GM18505 (cell line): ENCODE data around the gene CPNE8.
A peak's percentile ranks its signal among the peaks of the same experiment; 100 is the strongest.

Experiments used
- ATAC-seq: cut with Tn5 transposase; IDR thresholded peaks from one replicate; pipeline ENCODE4 v1.9.1; 2021; ENCODE audit not compliant: unreplicated experiment
- POLR2A ChIP-seq: IDR thresholded peaks from 4 replicates; pipeline ENCODE4 v1.6.1; 2011; ENCODE audit warnings: borderline replicate concordance; ENCODE audit not compliant: insufficient read depth, insufficient read length; ENCODE audit errors: extremely low read depth

The CPNE8 gene

DNA sequence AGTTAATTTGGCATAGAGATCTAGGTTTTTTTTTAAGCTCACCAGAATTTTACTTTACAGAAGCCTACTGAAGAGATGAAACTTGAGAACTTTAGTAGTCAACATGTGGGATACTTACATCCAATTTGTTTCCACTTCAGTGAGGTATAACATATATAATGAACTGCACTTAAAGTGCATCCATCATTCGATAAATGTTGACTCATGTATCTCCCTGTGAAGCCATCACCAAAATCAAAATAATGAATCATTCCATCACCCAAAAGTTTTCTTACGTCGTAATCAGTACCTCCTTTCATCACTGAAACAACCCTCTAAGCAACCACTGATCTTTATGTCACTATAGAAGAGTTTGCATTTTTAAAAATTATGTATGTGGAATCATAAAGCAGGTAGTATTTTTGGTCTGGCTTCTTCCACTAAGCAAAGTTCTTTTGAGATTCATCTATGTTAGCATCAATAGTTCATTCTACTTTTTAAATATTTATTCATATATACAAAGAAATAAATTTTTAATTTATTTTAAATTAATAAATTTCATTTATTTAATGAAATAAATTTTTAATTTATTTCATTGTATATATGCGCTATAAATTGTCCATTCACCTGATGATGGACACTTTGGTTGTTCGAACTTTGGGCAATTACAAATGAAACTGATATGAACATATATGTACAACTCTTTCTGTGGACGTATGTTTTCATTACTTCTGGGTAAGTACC is 2.0 kb upstream of the CPNE8 start:
- ATAC-seq, result no peak
- no peak for TF ChIP-seq POLR2A

DNA sequence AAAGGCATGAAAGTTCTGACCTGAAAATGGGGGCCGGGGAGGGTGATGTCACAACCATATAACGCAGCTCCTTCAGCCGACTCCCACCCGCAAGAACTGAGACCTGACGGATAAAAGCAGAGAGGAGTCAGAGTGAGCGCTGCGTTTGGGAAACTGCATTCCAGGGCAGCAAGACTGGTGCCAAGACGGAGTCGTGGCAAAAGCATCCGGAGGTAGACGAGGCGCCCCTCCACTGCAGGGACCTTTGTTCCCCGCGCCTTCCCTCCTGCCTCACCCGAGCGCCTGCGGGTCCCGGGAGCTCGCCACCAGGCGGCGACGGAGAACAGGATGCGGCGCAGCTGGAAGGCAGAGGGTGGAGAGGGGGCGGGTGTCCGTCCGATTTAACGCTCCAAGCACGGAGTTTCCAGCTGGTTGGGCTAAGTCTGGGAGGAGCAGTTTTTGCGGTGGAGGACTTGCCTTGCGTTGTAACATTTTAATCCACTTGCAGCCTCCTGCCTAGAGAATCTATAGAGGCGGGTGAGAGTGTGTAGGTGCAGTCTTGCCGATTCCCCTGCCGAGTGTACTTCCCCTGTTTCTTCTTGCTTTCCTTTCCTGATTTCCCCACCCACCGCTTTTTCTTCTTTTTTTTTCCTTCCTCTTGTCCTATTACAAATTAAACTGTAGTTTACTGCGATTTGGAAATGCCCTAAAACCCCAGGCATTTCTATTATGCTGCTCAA is 1.2 kb upstream of the CPNE8 start:
- peak; percentile 69 for ATAC-seq
- peak; percentile 51 for TF ChIP-seq POLR2A

DNA sequence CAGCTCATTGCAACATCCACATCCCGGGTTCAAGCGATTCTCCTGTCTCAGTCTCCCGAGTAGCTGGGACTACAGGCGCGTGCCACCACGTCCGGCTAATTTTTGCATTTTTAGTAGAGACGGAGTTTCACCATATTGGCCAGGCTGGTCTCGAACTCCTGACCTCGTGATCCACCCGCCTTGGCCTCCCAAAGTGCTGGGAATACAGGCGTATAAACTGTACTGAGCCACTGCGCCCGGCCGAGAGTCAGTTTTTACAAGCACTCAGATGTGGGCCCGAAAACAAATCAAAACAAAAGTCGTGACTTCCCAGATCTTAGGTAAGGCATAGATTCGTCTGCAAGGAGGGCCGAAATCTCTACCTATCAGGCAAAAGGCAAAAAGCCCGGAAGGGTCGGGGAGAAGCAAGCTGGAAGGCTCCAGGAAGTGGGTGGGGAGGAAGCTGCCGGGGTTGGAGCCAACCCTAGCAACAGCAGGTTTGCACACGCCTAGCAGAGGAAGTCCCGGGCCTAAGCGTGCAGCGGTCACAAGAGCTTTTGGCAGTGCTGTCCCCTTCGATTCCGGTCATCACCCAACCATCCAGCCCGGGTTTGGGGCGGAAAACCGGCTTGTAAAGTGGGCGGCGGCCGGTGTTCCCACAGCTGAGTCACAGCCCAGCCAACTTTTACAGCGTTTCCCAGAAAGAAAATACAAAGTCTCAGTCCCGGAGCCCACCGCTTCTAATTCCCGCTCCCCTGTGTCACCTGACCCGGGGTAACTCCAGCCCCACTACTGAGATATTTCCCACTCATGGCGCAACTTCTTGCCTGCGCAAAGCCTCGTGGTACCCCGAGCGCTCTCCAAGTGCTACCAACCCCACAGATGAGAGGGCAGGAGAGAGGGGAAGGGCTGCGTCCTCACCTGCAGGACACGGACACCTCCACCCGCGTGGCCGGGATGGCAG is 583 bp downstream of the CPNE8 start:
- TF ChIP-seq POLR2A, result peak; percentile 55
- ATAC-seq, result peak; percentile 55

DNA sequence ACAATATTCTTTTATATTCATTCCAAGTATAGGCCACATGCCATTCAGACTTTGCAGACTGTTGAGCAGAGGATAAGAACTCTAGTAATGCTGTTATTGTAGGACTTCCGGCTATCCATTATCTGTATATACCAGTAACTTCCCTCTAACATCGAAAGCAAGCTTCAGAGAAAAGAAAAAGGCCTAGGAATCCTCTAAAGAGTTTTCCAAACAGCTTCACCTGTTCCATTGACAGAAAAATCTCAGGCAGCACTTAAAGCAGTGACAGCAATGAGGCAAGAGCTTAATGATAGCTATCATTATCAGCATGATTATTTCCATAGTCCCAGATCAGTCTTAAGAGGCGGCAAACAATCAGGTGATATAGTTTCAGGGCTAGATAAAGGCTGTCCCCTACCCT is 1.8 kb downstream of the CPNE8 start:
- TF ChIP-seq POLR2A, result no peak
- ATAC-seq, result no peak

DNA sequence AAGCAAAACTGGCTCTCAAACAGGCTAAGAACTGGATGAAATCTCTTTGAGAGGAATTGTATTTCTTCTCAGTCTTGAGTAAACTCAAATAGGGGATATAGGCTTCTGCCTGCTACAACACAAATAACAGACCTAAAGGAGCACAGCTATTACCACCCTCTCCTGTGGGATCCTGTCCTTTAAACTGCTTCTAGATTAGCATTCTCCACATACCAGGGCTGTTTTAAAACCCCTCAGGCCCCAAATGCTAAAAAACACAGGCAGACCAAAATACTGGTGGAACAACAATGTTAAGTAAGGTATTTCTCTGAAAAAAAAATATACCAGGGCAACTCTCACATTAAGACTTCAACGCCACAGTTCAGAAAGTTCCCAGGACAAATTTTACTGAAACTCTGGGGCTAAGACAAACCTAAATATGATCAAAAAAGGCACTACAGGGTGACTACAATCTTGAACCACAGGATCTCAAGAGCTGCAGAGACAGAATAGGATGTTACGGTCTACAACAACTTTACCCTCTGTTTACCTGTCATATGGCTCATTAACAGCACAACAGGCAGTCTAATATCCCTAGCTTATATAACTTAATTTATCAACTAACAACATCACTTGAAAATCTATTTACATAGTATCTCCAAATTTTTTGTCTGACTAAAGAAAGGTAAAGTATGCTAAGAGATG is 7.2 kb downstream of the CPNE8 start:
- TF ChIP-seq POLR2A, result no peak
- ATAC-seq, result no peak

DNA sequence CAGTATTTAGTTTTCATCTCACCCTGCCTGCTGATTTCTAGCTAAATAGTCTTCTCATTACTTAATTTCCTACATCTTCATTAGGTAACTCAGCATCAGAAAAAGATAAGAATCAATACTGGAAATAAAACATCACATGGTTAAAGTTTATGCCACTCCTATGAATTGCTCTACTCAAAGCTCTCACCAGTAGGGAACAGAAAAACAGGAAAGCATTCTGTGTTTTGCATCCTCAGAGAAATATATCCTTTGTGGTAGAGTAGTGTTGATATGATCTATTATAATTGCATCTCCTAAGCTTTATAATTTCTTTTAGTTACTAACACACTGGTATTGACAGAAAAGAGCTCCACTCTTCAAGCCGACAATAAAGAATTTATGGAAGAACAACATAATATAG is 9.9 kb downstream of the CPNE8 start:
- no peak for ATAC-seq
- TF ChIP-seq POLR2A, result no peak

DNA sequence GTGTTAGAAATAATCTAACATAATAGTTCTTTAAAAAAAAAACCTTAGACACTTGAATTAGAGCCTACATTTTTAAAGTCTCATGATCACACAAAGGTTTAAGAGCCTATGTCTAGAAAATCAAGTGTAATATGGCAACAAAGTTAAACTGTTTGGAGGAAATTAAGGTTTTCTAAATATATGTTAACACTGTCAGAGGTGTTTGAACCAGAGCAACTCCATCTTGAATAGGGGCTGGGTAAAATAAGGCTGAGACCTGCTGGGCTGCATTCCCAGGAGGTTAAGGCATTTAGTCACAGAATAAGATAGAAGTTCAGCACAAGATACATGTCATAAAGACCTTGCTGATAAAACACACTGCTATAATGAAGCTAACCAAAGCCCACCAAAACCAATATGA is 12.4 kb downstream of the CPNE8 start:
- no peak for ATAC-seq
- TF ChIP-seq POLR2A, result no peak

DNA sequence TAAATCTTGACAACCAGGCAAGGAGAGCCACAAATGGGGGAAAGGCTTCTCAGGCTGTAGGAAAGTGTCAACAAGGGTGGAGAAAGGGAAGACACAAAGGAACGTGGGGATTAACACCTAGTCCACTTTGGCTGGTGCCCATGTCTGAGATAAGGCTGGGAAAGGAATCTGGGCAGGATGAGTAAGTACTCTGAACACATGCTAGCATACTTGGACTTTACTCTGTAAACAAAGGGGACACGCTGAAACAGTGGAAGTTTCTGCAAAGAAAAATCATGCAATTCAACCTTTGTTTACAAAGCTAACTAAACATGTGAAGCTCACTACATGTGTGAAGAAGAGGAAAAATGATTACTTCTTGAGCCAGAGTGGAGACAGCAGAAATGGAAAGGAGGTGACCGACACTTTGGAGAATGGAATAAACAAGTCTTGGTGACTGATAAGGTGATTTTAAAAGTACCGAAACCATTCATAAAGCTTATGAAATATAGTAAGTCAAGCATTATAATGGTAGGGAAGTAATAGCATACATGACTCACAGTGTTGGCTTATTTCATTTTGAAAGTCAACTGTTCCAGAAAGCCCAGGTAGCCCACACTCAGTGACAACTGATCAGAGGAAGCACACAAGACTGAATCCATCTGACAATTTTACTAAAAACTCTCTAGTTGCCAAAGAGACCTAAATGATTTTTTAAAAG is 13.2 kb downstream of the CPNE8 start:
- peak; percentile 59 for ATAC-seq
- TF ChIP-seq POLR2A, result no peak

DNA sequence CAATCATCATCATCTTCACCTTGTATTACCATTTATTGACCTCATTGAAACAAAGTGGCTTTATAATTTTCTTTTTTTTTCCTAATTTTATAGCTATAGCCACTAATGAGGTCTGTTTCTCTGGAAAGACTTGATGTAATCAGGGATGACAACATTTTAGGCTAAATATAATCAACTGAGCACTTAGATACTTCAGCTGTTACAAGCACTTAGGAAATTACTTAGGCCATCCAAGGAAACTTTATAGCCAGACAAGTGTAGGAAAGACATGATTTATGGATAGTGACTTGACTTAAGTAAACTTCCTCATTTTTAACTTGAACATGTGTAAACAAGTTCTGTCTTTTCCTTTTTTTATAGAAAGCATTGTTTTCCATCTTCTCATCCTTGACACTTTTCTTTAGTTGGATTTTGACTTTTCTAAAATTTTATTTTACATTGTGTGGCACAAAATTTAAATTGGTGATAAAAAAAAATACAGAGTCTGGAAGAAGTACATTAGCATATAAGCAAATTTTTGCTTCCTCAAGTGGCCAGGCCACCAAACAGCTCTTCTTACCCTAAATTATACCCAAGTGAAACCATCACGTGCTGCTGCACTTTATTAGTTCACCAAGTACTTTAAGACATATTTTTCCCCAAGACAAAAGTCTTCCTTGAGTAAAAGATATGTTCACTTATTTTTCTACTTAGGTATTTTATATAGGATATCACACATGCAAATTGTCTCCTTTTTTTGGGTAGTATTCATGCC is 15.1 kb downstream of the CPNE8 start:
- TF ChIP-seq POLR2A, result no peak
- ATAC-seq, result no peak

DNA sequence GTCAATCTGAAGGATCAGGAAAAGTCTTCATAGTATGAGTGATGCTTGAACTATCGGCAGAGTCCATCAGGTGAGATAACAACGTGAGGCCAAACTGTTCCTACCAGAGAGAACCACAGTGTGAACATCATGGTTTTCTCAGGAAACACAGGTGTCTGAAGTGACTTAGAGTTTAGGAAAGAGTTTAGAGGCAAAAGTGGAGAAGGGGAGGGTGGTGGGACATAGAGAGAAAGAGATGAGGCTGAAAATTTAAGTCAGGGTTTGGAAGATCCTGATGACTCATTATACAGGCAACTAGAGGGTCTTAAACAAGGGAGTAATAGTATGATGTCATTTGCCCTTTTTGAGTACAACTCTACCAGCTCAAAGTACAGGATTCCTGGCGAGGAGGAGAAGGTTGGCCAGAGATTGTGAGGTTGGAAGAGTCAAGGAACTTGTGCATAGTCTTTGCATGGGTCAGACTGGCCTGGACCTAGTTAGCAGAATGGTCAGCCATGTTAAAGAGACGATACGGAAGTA is 16.0 kb downstream of the CPNE8 start:
- ATAC-seq, result no peak
- TF ChIP-seq POLR2A, result no peak

DNA sequence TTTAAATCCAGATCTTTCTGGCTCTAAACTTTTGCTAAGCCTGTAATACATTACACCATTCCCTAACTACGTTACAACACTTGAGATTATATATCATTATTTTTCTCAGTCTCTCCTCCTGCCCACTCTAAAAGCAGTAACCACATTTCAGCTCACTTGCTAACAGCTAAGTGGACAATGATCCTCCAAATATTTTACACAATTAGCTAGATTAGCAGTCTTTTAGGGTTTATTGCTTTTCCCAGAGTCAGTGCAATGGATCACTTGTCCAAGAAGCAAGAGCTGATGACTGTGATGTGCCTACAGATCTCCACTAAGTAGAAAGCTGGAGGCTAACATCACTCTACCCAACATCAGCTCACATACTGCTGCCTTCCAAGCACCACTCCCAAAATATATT is 17.6 kb downstream of the CPNE8 start:
- TF ChIP-seq POLR2A, result no peak
- ATAC-seq, result no peak

DNA sequence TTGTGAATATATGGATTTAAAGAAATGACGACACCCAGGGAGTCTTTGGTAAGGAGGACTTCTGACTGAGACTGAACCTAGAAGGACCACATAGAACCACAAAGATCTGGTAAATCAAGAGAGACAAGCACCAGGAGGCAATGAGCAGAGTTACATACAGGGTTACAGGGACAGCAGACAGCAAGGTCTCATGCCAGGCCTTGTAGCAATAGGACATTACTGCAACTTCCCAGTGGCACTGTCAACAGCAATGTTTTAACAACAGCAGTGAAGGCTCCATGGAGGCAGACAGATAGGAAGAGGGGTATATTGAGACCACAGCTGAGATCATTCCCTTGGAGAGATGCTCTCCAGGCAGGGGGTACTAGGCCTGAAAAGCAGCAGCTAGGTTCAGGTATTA is 18.5 kb downstream of the CPNE8 start:
- TF ChIP-seq POLR2A, result no peak
- no peak for ATAC-seq

DNA sequence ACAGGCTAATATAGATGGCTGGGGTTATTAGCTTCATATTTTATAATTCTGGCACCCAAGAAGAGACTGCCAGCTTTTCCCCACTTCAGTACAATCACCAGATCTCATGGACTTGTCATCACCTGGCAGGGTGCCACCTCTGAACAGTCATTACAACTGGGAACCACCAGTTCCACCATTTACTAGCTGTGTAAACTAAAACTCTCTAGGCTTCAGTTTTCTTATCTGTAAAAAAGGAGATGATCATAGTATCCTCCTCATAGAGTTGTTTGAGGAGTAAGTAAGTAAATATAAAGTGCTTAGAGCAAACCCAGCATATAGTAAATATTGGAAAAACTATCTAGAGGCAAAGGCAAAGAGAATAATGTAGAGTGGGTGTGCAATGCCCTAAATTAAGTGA is 19.3 kb downstream of the CPNE8 start:
- no peak for TF ChIP-seq POLR2A
- no peak for ATAC-seq
